ENCODE measurements around the gene TES.

TES gene

DNA sequence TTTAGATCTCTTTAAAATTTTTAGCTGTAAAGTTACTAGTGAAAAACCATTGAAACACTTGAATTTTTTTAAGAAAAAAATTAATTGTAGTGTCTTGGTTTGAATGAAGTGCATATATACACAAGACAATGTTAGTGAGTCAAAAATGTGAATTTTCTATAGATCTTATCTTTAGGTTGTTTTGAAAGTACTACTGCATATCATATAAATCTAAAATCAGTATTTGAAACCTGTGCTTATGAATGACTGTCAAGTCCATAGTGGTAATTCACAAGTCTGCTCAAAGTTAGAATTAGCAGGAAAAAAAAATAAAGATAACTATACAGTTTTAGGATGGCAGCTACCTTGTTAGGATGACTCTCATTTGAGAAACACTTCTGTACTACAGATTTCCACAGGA, 25.0 kb downstream of the TES start:
- no peak overlapping the region for H3K18ac ChIP-seq (ENCODE audit: low read length)
- no peak overlapping the region for H3K4me3 ChIP-seq (ENCODE audit: low read length in 2 of 2)
- no peak overlapping the region for H4K91ac ChIP-seq (ENCODE audit: low read depth, low read length, poor library complexity)
- no peak overlapping the region for H2BK120ac ChIP-seq (ENCODE audit: low read depth, low read length)
- H2BK5ac ChIP-seq (ENCODE audit: low read length), result no peak overlapping the region
- H2AFZ ChIP-seq (ENCODE audit: low read length), result no peak overlapping the region
- no peaks in the 10 kb centered on the region for H3K36me3 ChIP-seq (replicated peaks in 1 of 2; ENCODE audit: control insufficient read depth in 2 of 2, insufficient read depth in 2 of 2, low read length in 2 of 2)
- H3K4ac ChIP-seq (ENCODE audit: low read length), result no peak overlapping the region
- peaks cover 0 to 19% of the 10 kb centered on the region in 2 donors for H3K4me1 ChIP-seq (ENCODE audit: control insufficient read depth in 2 of 2, insufficient read depth in 1 of 2, low read depth in 1 of 2, low read length in 2 of 2)
- H3K27ac ChIP-seq (replicated peaks; ENCODE audit: low read length), result no peak overlapping the region
- H3K4me2 ChIP-seq (ENCODE audit: insufficient read depth, low read length, poor library complexity, severe bottlenecking), result no peak overlapping the region
- no peak overlapping the region for H2AK5ac ChIP-seq (ENCODE audit: low read depth, low read length)
- no peaks in the 10 kb centered on the region for H3K27me3 ChIP-seq (ENCODE audit: control insufficient read depth in 3 of 3, insufficient read depth in 3 of 3, low read depth in 1 of 3, low read length in 3 of 3)
- no peak overlapping the region for H2BK12ac ChIP-seq (ENCODE audit: low read length)
- no peak overlapping the region for H3K23ac ChIP-seq (ENCODE audit: low read depth, low read length, poor library complexity)
- no peak overlapping the region for H3K9ac ChIP-seq (ENCODE audit: low read depth, low read length, poor library complexity)
- no peak for DNase-seq (ENCODE audit: low spot score)
- H3K14ac ChIP-seq (ENCODE audit: low read length), result no peak overlapping the region
- no peaks in the 10 kb centered on the region for H3K79me1 ChIP-seq (ENCODE audit: low read depth, low read length)
- no peak overlapping the region for H2BK15ac ChIP-seq (ENCODE audit: low read length)
- no peaks in the 10 kb centered on the region for H3K9me3 ChIP-seq (replicated peaks in 1 of 2; ENCODE audit: control insufficient read depth in 2 of 2, insufficient read depth in 1 of 2, low read depth in 1 of 2, low read length in 2 of 2)
- no peak overlapping the region for H4K8ac ChIP-seq (ENCODE audit: low read depth, low read length)

DNA sequence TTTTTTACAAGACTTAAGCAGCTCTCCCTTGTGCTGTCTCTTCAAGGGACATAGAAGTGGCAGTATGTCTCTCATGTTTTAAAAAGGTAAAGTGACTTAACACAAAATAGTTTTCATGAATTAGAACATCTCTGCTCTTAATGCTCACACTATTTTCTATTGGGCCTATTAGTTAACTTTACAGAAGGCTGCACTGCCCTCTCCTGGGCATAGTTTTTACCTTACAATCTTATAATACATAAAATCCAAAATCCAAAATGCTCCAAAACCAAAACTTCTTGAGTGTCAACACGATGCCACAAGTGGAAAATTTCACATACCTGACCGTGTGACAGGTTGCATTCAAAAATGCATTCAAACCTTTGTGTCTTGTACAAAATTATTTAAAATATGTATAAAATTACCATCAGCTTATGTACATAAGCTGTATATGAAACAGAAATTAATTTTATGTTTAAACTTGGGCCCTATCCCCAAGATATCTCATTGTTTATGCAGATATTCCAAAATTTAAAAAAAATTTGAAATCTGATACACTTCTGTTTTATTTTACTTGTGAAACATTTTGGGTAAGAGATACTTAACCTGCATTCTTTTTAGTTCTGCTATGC, 25.8 kb downstream of the TES start:
- Histone ChIP-seq H3K4ac (ENCODE audit: low read length) (no peak overlapping the region), H2BK120ac (ENCODE audit: low read depth, low read length) (no peak overlapping the region)

DNA sequence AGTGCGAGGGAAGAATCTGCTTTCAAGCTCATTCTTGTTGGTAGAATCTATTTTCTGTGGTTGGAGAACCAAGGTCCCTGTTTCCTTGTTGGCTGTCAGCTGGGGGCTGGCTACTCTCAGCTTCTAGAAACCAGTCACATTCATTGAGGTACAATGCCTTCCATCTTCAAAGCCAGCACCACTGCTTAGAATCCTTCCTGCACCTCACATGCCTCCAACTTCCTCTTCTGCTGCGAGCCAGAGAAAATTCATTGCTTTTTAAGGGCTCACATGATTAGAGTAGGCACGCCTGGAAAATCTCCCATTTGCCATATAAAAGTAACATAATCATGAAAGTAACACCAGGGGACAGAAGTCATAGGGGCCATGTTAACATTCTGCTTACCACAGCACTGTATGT, 28.7 kb downstream of the TES start:
- Histone ChIP-seq H3K4me3 (ENCODE audit: low read length in 2 of 2) (no peak overlapping the region), H4K91ac (ENCODE audit: low read depth, low read length, poor library complexity) (no peak overlapping the region), H4K8ac (ENCODE audit: low read depth, low read length) (no peak overlapping the region), H2BK15ac (ENCODE audit: low read length) (no peak overlapping the region), H2AFZ (ENCODE audit: low read length) (no peak overlapping the region), H3K36me3 (replicated peaks in 1 of 2; ENCODE audit: control insufficient read depth in 2 of 2, insufficient read depth in 2 of 2, low read length in 2 of 2) (no peaks in the 10 kb centered on the region), H2BK120ac (ENCODE audit: low read depth, low read length) (no peak overlapping the region), H3K4me2 (ENCODE audit: insufficient read depth, low read length, poor library complexity, severe bottlenecking) (no peak overlapping the region), H2BK5ac (ENCODE audit: low read length) (no peak overlapping the region), H3K27ac (replicated peaks; ENCODE audit: low read length) (no peak overlapping the region), H3K14ac (ENCODE audit: low read length) (no peak overlapping the region), H3K23ac (ENCODE audit: low read depth, low read length, poor library complexity) (no peak overlapping the region), H3K9ac (ENCODE audit: low read depth, low read length, poor library complexity) (no peak overlapping the region), H3K79me1 (ENCODE audit: low read depth, low read length) (no peaks in the 10 kb centered on the region), H2BK12ac (ENCODE audit: low read length) (no peak overlapping the region), H2AK5ac (ENCODE audit: low read depth, low read length) (no peak overlapping the region), H3K27me3 (ENCODE audit: control insufficient read depth in 3 of 3, insufficient read depth in 3 of 3, low read depth in 1 of 3, low read length in 3 of 3) (no peaks in the 10 kb centered on the region), H3K9me3 (replicated peaks in 1 of 2; ENCODE audit: control insufficient read depth in 2 of 2, insufficient read depth in 1 of 2, low read depth in 1 of 2, low read length in 2 of 2) (no peaks in the 10 kb centered on the region), H3K4ac (ENCODE audit: low read length) (no peak overlapping the region), H3K18ac (ENCODE audit: low read length) (no peak overlapping the region), H3K4me1 (ENCODE audit: control insufficient read depth in 2 of 2, insufficient read depth in 1 of 2, low read depth in 1 of 2, low read length in 2 of 2) (peaks cover 0 to 9% of the 10 kb centered on the region in 2 donors)
- WGBS, 2 donors (ENCODE audit: extremely low coverage in 2 of 2, insufficient read length in 2 of 2, insufficient replicate concordance in 1 of 2), result no CpG with 5 or more reads among the region's 3 CpGs
- no peak for DNase-seq (ENCODE audit: low spot score)

More for the DNA sequence above, 25.8 kb downstream of the TES start:
- Histone ChIP-seq H2BK15ac (ENCODE audit: low read length) (no peak overlapping the region), H3K4me3 (ENCODE audit: low read length in 2 of 2) (no peak overlapping the region), H2BK12ac (ENCODE audit: low read length) (no peak overlapping the region), H3K79me1 (ENCODE audit: low read depth, low read length) (no peaks in the 10 kb centered on the region), H4K8ac (ENCODE audit: low read depth, low read length) (no peak overlapping the region), H4K91ac (ENCODE audit: low read depth, low read length, poor library complexity) (no peak overlapping the region), H3K27ac (replicated peaks; ENCODE audit: low read length) (no peak overlapping the region), H3K14ac (ENCODE audit: low read length) (no peak overlapping the region), H3K27me3 (ENCODE audit: control insufficient read depth in 3 of 3, insufficient read depth in 3 of 3, low read depth in 1 of 3, low read length in 3 of 3) (no peaks in the 10 kb centered on the region), H3K4me1 (ENCODE audit: control insufficient read depth in 2 of 2, insufficient read depth in 1 of 2, low read depth in 1 of 2, low read length in 2 of 2) (peaks cover 0 to 19% of the 10 kb centered on the region in 2 donors), H2AFZ (ENCODE audit: low read length) (no peak overlapping the region), H3K23ac (ENCODE audit: low read depth, low read length, poor library complexity) (no peak overlapping the region), H3K18ac (ENCODE audit: low read length) (no peak overlapping the region), H2AK5ac (ENCODE audit: low read depth, low read length) (no peak overlapping the region), H3K36me3 (replicated peaks in 1 of 2; ENCODE audit: control insufficient read depth in 2 of 2, insufficient read depth in 2 of 2, low read length in 2 of 2) (no peaks in the 10 kb centered on the region), H3K4me2 (ENCODE audit: insufficient read depth, low read length, poor library complexity, severe bottlenecking) (no peak overlapping the region), H3K9me3 (replicated peaks in 1 of 2; ENCODE audit: control insufficient read depth in 2 of 2, insufficient read depth in 1 of 2, low read depth in 1 of 2, low read length in 2 of 2) (no peaks in the 10 kb centered on the region), H3K9ac (ENCODE audit: low read depth, low read length, poor library complexity) (no peak overlapping the region), H2BK5ac (ENCODE audit: low read length) (no peak overlapping the region)
- no peak for DNase-seq (ENCODE audit: low spot score)
- WGBS, 2 donors (ENCODE audit: extremely low coverage in 2 of 2, insufficient read length in 2 of 2, insufficient replicate concordance in 1 of 2), result no CpG with 5 or more reads among the region's 2 CpGs

DNA sequence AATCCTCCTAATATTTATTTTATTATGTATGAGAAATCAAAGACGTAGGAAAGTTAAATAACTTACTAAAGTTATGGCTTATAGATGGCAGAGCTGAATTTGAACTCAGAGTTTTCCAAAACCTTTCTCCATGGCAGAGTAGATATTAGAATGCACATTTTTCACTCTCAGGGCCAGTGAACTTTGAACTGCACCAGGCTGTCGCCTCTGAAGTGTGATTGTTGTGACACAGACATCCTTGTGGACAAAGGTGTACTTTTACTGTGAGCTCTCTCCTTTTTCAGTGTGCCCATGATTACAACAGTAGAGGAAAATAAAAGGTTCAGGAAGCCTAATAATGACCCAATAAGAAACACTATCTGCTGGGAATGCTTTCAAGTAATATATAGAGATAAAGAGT, 29.1 kb downstream of the TES start:
- Histone ChIP-seq H3K18ac (ENCODE audit: low read length) (no peak overlapping the region), H3K4me2 (ENCODE audit: insufficient read depth, low read length, poor library complexity, severe bottlenecking) (no peak overlapping the region), H3K14ac (ENCODE audit: low read length) (no peak overlapping the region), H3K36me3 (replicated peaks in 1 of 2; ENCODE audit: control insufficient read depth in 2 of 2, insufficient read depth in 2 of 2, low read length in 2 of 2) (no peaks in the 10 kb centered on the region), H2BK5ac (ENCODE audit: low read length) (no peak overlapping the region), H2BK15ac (ENCODE audit: low read length) (no peak overlapping the region), H2BK12ac (ENCODE audit: low read length) (no peak overlapping the region), H3K23ac (ENCODE audit: low read depth, low read length, poor library complexity) (no peak overlapping the region), H3K4me1 (ENCODE audit: control insufficient read depth in 2 of 2, insufficient read depth in 1 of 2, low read depth in 1 of 2, low read length in 2 of 2) (peaks cover 0 to 9% of the 10 kb centered on the region in 2 donors), H2AK5ac (ENCODE audit: low read depth, low read length) (no peak overlapping the region), H3K79me1 (ENCODE audit: low read depth, low read length) (no peaks in the 10 kb centered on the region), H3K9ac (ENCODE audit: low read depth, low read length, poor library complexity) (no peak overlapping the region), H4K8ac (ENCODE audit: low read depth, low read length) (no peak overlapping the region), H2AFZ (ENCODE audit: low read length) (no peak overlapping the region), H4K91ac (ENCODE audit: low read depth, low read length, poor library complexity) (no peak overlapping the region), H3K27ac (replicated peaks; ENCODE audit: low read length) (no peak overlapping the region), H3K4ac (ENCODE audit: low read length) (no peak overlapping the region), H2BK120ac (ENCODE audit: low read depth, low read length) (no peak overlapping the region), H3K9me3 (replicated peaks in 1 of 2; ENCODE audit: control insufficient read depth in 2 of 2, insufficient read depth in 1 of 2, low read depth in 1 of 2, low read length in 2 of 2) (peaks cover 0 to 4% of the 10 kb centered on the region in 2 donors), H3K4me3 (ENCODE audit: low read length in 2 of 2) (no peak overlapping the region), H3K27me3 (ENCODE audit: control insufficient read depth in 3 of 3, insufficient read depth in 3 of 3, low read depth in 1 of 3, low read length in 3 of 3) (no peaks in the 10 kb centered on the region)
- DNase-seq (ENCODE audit: low spot score), result no peak
- WGBS, 2 donors (ENCODE audit: extremely low coverage in 2 of 2, insufficient read length in 2 of 2, insufficient replicate concordance in 1 of 2), result no CpG with 5 or more reads among the region's 2 CpGs

All from neuronal stem cell (in vitro differentiated cells).